Body of pancreas (tissue), 4 donors: ENCODE results near the gene HELB.

Source experiments
- CTCF ChIP-seq, 7 experiments: fragments of 450-650 bp in 4 of 7; fragments of 200-600 bp in 3 of 7; sonication (generic) in 3 of 7; IDR thresholded peaks; one replicate each; pipeline ENCODE4 v1.5.1; 2016 to 2019; ENCODE audit warnings: antibody characterized with exemption in 7 of 7
- POLR2A ChIP-seq, 3 donors: fragments of 450-650 bp; IDR thresholded peaks; one replicate each; pipeline ENCODE4 v1.6.1; 2016; ENCODE audit warnings: antibody characterized with exemption in 3 of 3, mild to moderate bottlenecking in 2 of 3

GRCh38 chr12:66309606-66310005 lies 7.3 kb downstream of the HELB start:
- no peak for TF ChIP-seq CTCF (IDR thresholded peaks at IDR 0.05)
- TF ChIP-seq POLR2A (IDR thresholded peaks at IDR 0.05) = no peak
